GM21447 (cell line): ENCODE results near the gene WBP2.

ENCODE experiments used
- ATAC-seq: cut with Tn5 transposase; IDR thresholded peaks from one replicate; pipeline ENCODE4 v1.9.1; 2021; ENCODE audit not compliant: unreplicated experiment

WBP2 gene

GRCh38 chr17:75846692-75847613 is 8.2 kb downstream of the WBP2 start:
- ATAC-seq, result no peak

- no peak for ATAC-seq
Measured at GRCh38 chr17:75845933-75846691, 9.0 kb downstream of the WBP2 start.

DNA sequence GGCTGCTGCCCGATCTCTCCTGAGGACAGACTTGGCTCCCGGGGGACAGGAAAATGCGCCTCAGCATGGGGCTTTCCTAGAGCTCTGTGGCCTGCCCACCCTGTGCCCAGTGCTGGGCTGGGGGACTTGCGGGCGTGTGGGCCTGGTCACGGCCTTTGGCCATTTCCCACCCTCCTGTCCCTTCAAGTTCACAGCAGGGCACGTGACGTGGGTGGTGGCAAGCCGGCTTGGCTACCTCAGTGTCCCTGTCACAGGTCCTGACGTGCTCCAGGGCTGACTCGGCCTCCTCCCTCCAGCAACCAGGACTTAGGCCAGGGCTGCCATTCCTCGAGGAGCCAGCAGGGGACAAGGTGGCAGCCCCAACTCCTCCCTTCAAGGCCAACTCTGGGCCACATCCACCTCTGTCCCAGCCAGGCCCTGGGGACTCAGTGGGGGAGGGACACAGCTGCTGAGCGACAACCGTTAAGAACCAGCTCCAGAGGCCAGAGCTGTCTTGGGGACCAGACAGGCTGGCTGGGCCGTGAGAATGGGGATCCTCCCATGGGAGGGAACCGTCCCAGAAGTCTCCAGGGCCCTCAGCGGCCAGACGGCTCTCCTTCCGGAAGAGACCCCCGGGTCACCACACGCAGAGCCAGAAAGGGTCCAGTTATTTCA is 9.9 kb downstream of the WBP2 start:
- ATAC-seq, result peak; percentile 60

GRCh38 chr17:75844530-75845057 is 10.5 kb downstream of the WBP2 start:
- ATAC-seq, result peak; percentile 16

GRCh38 chr17:75843577-75844529 is 11.3 kb downstream of the WBP2 start, which contains the start of gene UNC13D:
UNC13D (minus strand) TSS chr17:75844404; CDS start chr17:75844337, 67 bp downstream.
- ATAC-seq, result peak; percentile 25

- ATAC-seq, result no peak
Measured at GRCh38 chr17:75842963-75843576, 12.1 kb downstream of the WBP2 start.

DNA sequence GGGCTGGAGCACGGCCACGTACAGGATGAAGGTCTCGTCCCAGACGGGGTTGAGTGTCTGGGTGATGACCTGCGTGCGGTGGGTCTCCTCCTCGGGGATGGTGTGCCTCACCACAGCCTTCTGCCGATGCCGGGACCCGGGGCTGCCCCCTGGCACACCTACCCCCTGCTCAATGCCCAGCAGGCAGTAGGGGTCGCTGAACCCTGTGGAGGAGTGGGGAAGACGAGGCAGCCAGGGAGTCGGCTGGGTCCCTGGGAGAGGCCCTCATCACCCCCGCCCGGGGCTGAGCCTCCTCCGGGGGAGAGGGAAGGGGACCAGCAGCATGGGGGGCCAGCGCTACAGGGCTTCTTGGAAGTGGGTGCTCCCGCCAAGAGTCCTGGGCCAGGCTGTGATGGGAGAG is 12.7 kb downstream of the WBP2 start:
- ATAC-seq, result no peak

GRCh38 chr17:75840799-75841164 is 14.4 kb downstream of the WBP2 start:
- no peak for ATAC-seq

- no peak for ATAC-seq
Measured at GRCh38 chr17:75839942-75840798, 15.0 kb downstream of the WBP2 start.

- ATAC-seq, result no peak
Measured at GRCh38 chr17:75838410-75838809, 16.7 kb downstream of the WBP2 start.

DNA sequence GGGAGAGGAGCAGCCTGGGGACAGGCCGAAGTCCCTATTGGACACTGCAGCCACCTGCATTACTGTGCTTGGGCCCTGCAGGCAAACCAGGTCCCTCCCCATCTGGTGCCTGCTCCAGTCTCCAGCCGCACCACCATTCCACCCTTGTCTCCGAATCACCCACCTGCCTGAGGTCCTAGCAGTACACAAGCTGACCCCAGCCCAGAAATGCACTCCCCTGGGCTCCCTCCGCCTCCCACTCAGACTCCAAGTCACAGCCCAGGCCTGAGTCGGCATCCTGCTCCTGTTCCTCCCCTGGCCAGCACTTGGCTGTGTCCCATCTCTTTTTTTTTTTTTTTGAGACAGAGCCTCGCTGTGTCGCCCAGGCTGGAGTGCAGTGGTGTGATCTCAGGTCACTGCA is 17.2 kb downstream of the WBP2 start:
- ATAC-seq, result no peak

- no peak for ATAC-seq
Measured at GRCh38 chr17:75836605-75837004, 18.5 kb downstream of the WBP2 start.

GRCh38 chr17:75835654-75835987 is 19.5 kb downstream of the WBP2 start:
- no peak for ATAC-seq

DNA sequence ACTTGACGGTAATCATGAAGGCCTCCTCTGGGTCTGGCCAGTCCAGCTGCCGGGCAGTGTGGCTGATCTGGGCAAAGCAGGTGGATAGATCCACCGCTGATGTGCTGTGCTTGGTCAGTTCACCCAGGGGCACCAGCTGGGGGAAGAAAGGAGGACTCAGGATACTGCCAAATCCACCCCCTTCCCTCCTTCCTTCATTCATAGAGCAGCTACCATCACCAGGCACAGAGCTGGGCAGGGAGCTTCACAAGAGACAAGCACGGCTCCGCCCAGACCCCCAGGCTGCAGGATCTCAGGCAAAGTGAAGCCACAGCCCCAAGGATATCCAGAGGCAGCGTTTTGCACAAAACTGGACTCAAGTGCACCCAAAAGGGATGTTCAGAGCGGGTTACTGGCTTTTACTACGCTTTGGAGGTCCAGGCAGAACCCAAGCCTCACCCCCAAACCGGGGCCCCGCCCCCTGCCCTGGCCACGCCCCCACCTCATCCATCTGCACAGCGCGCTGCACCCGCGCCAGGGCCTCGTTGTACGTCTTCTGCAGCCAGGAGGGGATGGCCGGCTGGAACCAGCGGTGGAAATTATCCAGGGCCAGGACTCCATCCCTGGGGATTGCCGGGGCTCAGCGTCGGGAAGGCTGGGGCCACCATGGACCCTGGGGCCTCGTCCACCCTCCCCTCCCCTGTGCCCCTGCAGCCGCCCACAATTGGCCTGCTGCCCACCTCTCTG is 20.0 kb downstream of the WBP2 start:
- no peak for ATAC-seq

DNA sequence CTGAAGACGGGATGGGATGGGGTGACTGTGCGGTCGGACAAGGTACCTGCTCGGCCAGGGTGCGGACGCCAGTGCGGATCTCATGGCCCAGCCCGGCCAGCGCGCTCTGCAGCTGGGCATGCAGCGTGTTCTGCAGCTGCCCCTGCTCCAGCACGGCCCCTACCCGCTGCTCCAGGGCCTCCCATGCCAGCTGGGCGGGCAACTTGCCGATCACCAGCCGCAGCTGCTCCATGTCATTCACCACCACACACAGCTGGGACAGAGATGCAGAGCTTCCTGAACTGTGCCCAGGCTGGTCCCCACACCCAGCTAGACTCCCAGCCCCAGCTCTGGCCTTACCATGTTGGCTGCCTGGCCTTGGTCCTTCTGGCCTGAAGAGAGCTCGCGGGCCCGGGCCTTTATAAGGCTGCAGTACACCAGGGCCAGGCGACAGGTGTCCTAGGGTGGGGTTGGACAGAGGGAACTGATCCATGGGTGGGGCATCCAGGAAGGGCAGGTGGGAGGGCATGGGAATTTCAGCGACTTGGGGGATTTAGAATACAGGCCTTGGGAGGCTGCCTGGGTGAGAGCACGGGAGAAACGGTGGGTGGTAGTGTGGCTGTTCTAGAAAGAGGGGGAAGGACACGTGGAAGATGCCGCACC is 20.7 kb downstream of the WBP2 start:
- no peak for ATAC-seq

DNA sequence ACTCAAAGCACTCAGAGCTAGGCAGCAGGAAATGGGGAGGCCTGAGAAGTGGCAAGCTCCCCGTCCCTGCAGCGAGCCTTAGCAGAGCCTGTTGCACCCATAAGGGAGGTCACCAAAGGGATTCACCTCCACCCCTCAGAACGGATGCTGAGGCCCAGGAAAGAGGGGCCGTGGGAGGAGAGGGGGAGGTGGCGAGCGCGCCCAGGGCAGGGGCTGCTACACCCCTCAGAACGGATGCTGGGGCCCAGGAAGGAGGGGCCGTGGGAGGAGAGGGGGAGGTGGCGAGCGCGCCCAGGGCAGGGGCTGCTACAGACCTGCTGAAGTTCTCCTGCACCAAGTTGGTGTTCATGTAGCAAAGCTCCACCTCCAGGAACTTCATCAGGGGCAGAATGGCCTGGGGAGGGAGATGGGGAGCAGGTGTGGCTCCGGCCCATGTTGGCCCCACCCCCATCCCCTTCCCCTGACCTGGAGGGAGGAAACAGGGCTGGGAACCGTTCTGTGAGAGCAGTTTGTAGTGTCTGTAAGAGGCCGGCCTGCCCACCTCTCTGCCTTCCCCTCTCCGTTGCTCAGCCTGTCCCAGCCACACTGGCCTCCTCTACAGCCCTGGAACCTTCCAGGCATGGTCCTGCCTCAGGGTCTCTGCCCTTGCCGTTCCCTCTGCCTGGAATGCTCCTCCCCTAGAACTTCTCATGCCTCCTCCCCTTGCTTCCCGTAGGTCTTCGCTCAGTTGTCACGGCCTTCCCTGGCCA is 22.3 kb downstream of the WBP2 start:
- ATAC-seq, result no peak

DNA sequence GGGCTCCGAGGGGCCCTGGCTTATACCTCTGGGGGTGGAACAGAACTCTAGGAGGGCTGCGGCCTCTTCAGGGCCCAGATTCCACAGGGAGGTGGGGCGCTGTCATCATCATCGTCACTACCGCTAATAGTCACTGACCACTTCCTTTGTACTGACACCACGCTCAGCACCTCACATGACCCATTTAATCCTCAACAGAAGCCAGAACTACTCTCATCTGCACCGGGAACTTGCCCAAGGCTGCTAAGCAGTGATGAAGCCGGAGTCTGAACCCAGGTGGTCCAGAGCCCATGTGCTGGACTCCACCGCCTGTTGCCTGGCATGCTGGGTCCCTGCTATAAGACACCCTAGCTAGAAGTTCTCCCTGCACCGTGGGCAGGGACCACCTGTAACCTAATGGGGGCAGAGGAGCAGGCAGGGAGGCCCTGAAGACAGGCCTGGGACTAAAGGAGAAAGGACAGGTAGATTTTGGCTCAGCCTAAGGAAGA is 22.9 kb downstream of the WBP2 start:
- no peak for ATAC-seq
